PFSK-1 (cell line): Measurements from ENCODE around the gene SYNE2.

Experiments
- FOXP2 ChIP-seq: optimal IDR thresholded peaks from 2 replicates; pipeline ENCODE3; 2011; ENCODE audit warnings: borderline replicate concordance, control low read depth, inconsistent platforms; ENCODE audit not compliant: insufficient read depth; ENCODE audit errors: extremely low read length, extremely low read depth
- SIN3A ChIP-seq: IDR thresholded peaks from 2 replicates; pipeline ENCODE4 v1.6.1; 2012; ENCODE audit warnings: mild to moderate bottlenecking, low read length, moderate library complexity, borderline replicate concordance; ENCODE audit not compliant: insufficient read depth
- TAF1 ChIP-seq: IDR thresholded peaks from 2 replicates; pipeline ENCODE4 v1.6.1; 2012; ENCODE audit warnings: low read length, control low read depth, borderline replicate concordance; ENCODE audit not compliant: insufficient read depth

- TF ChIP-seq FOXP2 (no peak), SIN3A (no peak), TAF1 (no peak)
These were observed 347.4 kb downstream of the SYNE2 start for GRCh38 chr14:64200170-64200569.
